Lower leg skin (tissue), 4 donors: ENCODE measurements around the gene GNPAT. TPM values are rescaled to one million over a fixed set of nuclear protein-coding genes. Genes with fewer than 3 reads are reported as not detected.

Experiments
- DNase-seq, 2 donors: peaks; one replicate each; pipeline ENCODE4 v3.0.0-alpha.2; 2019; ENCODE audit warnings: low spot score in 2 of 2
- H3K4me3 ChIP-seq: fragments of 200-600 bp; sonication (generic); 2 replicates; pipeline ENCODE4 v1.5.1; 2017; ENCODE audit warnings: mild to moderate bottlenecking, low read depth; ENCODE audit not compliant: poor library complexity, severe bottlenecking
- CTCF ChIP-seq, 3 donors: fragments of 450-650 bp; IDR thresholded peaks; one replicate each; pipeline ENCODE4 v1.5.1; 2016; ENCODE audit warnings: antibody characterized with exemption in 3 of 3, mild to moderate bottlenecking in 3 of 3, moderate library complexity in 2 of 3
- POLR2A ChIP-seq, 2 donors: fragments of 450-650 bp; IDR thresholded peaks; one replicate each; pipeline ENCODE4 v1.6.1; 2016 to 2017; ENCODE audit warnings: antibody characterized with exemption in 2 of 2, mild to moderate bottlenecking in 1 of 2, moderate library complexity in 1 of 2
- WGBS, 2 donors: methylation state at CpG; one replicate each; pipeline ENCODE4 v1.1.5; 2018; 5-methylcytosine and 5-hydroxymethylcytosine counted together
- intact Hi-C: fragments of 100-400 bp; cut with DNase I; formaldehyde crosslinking; loops from one replicate; pipeline ENCODE4 v1.15.0; 2023; ENCODE audit warnings: low total_unique reads
- total RNA-seq, 4 donors: library from RNA; depleted of rRNA; stranded (reverse); fragments of >200 nt; gene quantifications; one replicate each; pipeline ENCODE4 v1.1.0, GENCODE V29; 2016

GNPAT gene
- total RNA-seq, 4 donors from 2014 or later, result 24.3 to 45.7 (median 39.9) TPM

- WGBS, 2 donors, result 83 to 84% methylated on average over 18 to 19 of the region's 21 CpGs
- H3K4me3 ChIP-seq, result no peak overlapping the region
- intact Hi-C loops, result loop anchor here (10.0 kb wide), 1 partner anchor 399 kb away; no protein-coding TSS in a partner anchor
- no peak for DNase-seq
- TF ChIP-seq POLR2A (IDR thresholded peaks at IDR 0.05) (no peak), CTCF (IDR thresholded peaks at IDR 0.05) (no peak)
These were observed 37.6 kb upstream of the GNPAT start for GRCh38 chr1:231203259-231204057.

GRCh38 chr1:231206856-231207255 lies 34.2 kb upstream of the GNPAT start:
- WGBS, 2 donors, result 51 to 57% methylated on average over 8 of the region's 8 CpGs
- intact Hi-C loops, result loop anchor here (5.0 to 10.0 kb wide), 2 partner anchors 290 to 402 kb away; no protein-coding TSS in a partner anchor
- DNase-seq, result no peak

GRCh38 chr1:231207437-231207836 lies 33.6 kb upstream of the GNPAT start:
- DNase-seq, result no peak
- intact Hi-C loops, result loop anchor here (5.0 to 10.0 kb wide), 2 partner anchors 290 to 403 kb away; no protein-coding TSS in a partner anchor
- TF ChIP-seq CTCF (IDR thresholded peaks at IDR 0.05) (no peak), POLR2A (IDR thresholded peaks at IDR 0.05) (no peak)
- 75 to 81% methylated on average over 3 of the region's 3 CpGs for WGBS, 2 donors
- H3K4me3 ChIP-seq, result no peak overlapping the region

More at GRCh38 chr1:231206856-231207255, 34.2 kb upstream of the GNPAT start:
- H3K4me3 ChIP-seq, result no peak overlapping the region
- TF ChIP-seq CTCF (IDR thresholded peaks at IDR 0.05) (no peak), POLR2A (IDR thresholded peaks at IDR 0.05) (no peak)

- TF ChIP-seq POLR2A (IDR thresholded peaks at IDR 0.05) (no peak), CTCF (IDR thresholded peaks at IDR 0.05) (no peak)
- intact Hi-C loops, result loop anchor here (5.0 to 10.0 kb wide), 2 partner anchors 292 to 404 kb away; no protein-coding TSS in a partner anchor
- no peak overlapping the region for H3K4me3 ChIP-seq
- 93 to 97% methylated on average over 8 to 13 of the region's 14 CpGs for WGBS, 2 donors
- no peak for DNase-seq
These were observed 32.0 kb upstream of the GNPAT start for GRCh38 chr1:231208980-231209379.

- H3K4me3 ChIP-seq, result no peak overlapping the region
- TF ChIP-seq POLR2A (IDR thresholded peaks at IDR 0.05), result no peak
- no peak for TF ChIP-seq CTCF (IDR thresholded peaks at IDR 0.05)
- DNase-seq, result no peak
- intact Hi-C loops, result loop anchor here (5.0 to 10.0 kb wide), 2 partner anchors 292 to 405 kb away; no protein-coding TSS in a partner anchor
- 77 to 95% methylated on average over 3 to 4 of the region's 5 CpGs for WGBS, 2 donors
These were observed 31.5 kb upstream of the GNPAT start for GRCh38 chr1:231209531-231209930.
